MM.1S (cell line): Measurements from ENCODE around the gene UNK.

Experiments
- DNase-seq: peaks from one replicate; pipeline ENCODE4 v3.0.0-alpha.2; 2015
- H2AFZ ChIP-seq: fragments of 300-600 bp; sonication (generic); 2 replicates; pipeline ENCODE4 v1.6.0; 2016; ENCODE audit warnings: antibody characterized with exemption, low read length
- H3F3A ChIP-seq: fragments of 300-600 bp; sonication (generic); 2 replicates; pipeline ENCODE4 v1.6.1; 2016; ENCODE audit warnings: mild to moderate bottlenecking, antibody characterized with exemption, low read length, moderate library complexity, mixed read lengths; ENCODE audit not compliant: insufficient read depth
- H3K27ac ChIP-seq: fragments of 300-600 bp; sonication (generic); 2 replicates; pipeline ENCODE4 v1.5.1; 2016; ENCODE audit warnings: mild to moderate bottlenecking, low read length
- H3K27me3 ChIP-seq: fragments of 300-600 bp; sonication (generic); replicated peaks from 2 replicates; pipeline ENCODE4 v1.6.0; 2016; ENCODE audit warnings: low read length; ENCODE audit not compliant: insufficient read depth
- H3K36me3 ChIP-seq: fragments of 300-600 bp; sonication (generic); replicated peaks from 2 replicates; pipeline ENCODE4 v1.6.1; 2016; ENCODE audit warnings: mild to moderate bottlenecking, low read length, mixed read lengths; ENCODE audit not compliant: insufficient read depth
- H3K4me1 ChIP-seq: fragments of 300-600 bp; sonication (generic); 2 replicates; pipeline ENCODE4 v1.6.1; 2016; ENCODE audit warnings: low read length, mixed read lengths
- H3K4me2 ChIP-seq: fragments of 300-600 bp; sonication (generic); 2 replicates; pipeline ENCODE4 v1.6.0; 2016; ENCODE audit warnings: low read depth, low read length
- H3K4me3 ChIP-seq: fragments of 300-600 bp; sonication (generic); 2 replicates; pipeline ENCODE4 v1.5.1; 2016; ENCODE audit warnings: low read length, mixed read lengths
- H3K79me2 ChIP-seq: fragments of 300-600 bp; sonication (generic); 2 replicates; pipeline ENCODE4 v1.6.1; 2016; ENCODE audit warnings: mixed run types, low read length, mixed read lengths
- H3K9ac ChIP-seq: fragments of 300-600 bp; sonication (generic); 2 replicates; pipeline ENCODE4 v1.6.1; 2016; ENCODE audit warnings: low read length, mixed read lengths
- H3K9me2 ChIP-seq: fragments of 300-600 bp; sonication (generic); replicated peaks from 2 replicates; pipeline ENCODE4 v1.6.1; 2016; ENCODE audit warnings: mild to moderate bottlenecking, low read length, mixed read lengths; ENCODE audit not compliant: insufficient read depth
- H3K9me3 ChIP-seq: fragments of 300-600 bp; sonication (generic); replicated peaks from 2 replicates; pipeline ENCODE4 v1.6.1; 2016; ENCODE audit warnings: mild to moderate bottlenecking, low read length, mixed read lengths; ENCODE audit not compliant: insufficient read depth
- H4K20me1 ChIP-seq: fragments of 300-600 bp; sonication (generic); 2 replicates; pipeline ENCODE4 v1.6.1; 2016; ENCODE audit warnings: mild to moderate bottlenecking, low read length, moderate library complexity, mixed read lengths; ENCODE audit not compliant: insufficient read depth
- CTCF ChIP-seq: fragments of 300-600 bp; sonication (generic); IDR thresholded peaks from 2 replicates; pipeline ENCODE4 v1.5.1; 2016; ENCODE audit warnings: antibody characterized with exemption, low read length, mixed read lengths
- EZH2 ChIP-seq: fragments of 300-600 bp; sonication (generic); optimal IDR thresholded peaks from 2 replicates; pipeline ENCODE3; 2017; ENCODE audit warnings: low read depth, mild to moderate bottlenecking, antibody characterized with exemption, low read length, mixed read lengths
- EZH2phosphoT487 ChIP-seq: fragments of 300-600 bp; sonication (generic); IDR thresholded peaks from 2 replicates; pipeline ENCODE4 v1.6.1; 2018; ENCODE audit warnings: antibody characterized with exemption, low read length

Gene UNK

GRCh38 chr17:75839942-75840798 lies 55.6 kb downstream of the UNK start:
- H3K79me2 ChIP-seq: no peaks in the 10 kb centered on the region
- peaks cover 7% of the 10 kb centered on the region; the same call in 1 of the 2 replicates for H3K27me3 ChIP-seq
- H3K9me2 ChIP-seq: no peaks in the 10 kb centered on the region
- no peak overlapping the region for H2AFZ ChIP-seq
- no peak overlapping the region for H3K9ac ChIP-seq
- no peak overlapping the region for H3K4me3 ChIP-seq
- H3F3A ChIP-seq: no peaks in the 10 kb centered on the region
- H4K20me1 ChIP-seq: no peaks in the 10 kb centered on the region
- H3K36me3 ChIP-seq: no peaks in the 10 kb centered on the region
- no peak for DNase-seq
- no peak overlapping the region for H3K27ac ChIP-seq
- no peaks in the 10 kb centered on the region for H3K4me1 ChIP-seq
- no peaks in the 10 kb centered on the region for H3K9me3 ChIP-seq
- no peak for TF ChIP-seq EZH2phosphoT487
- no peak for TF ChIP-seq CTCF
- no peak for TF ChIP-seq EZH2
- H3K4me2 ChIP-seq: no peak overlapping the region

DNA sequence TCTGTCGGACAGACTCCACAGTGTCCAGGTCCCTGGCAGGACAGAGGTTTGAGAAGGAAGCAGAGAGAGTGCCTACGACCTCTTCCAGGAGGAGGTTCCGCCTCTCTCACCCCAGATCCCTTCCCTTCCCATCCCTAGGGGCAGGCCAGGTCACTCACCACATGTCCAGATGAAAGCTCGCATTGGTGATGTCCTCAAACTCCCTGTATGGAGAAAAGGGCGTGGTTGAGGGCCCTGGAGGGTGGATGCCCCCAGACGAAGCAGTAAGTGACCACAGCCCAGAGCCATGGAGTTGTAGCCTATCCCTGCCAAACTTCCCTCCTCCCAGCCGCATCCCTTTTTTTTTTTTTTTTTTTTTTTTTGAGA lies 56.2 kb downstream of the UNK start:
- no peak overlapping the region for H2AFZ ChIP-seq
- TF ChIP-seq EZH2phosphoT487 (no peak), CTCF (no peak), EZH2 (no peak)
- H3K9me3 ChIP-seq: no peaks in the 10 kb centered on the region
- H3K4me1 ChIP-seq: no peaks in the 10 kb centered on the region
- no peak overlapping the region for H3K27ac ChIP-seq
- no peak overlapping the region for H3K4me2 ChIP-seq
- DNase-seq: no peak
- no peak overlapping the region for H3K4me3 ChIP-seq
- no peaks in the 10 kb centered on the region for H3F3A ChIP-seq
- no peaks in the 10 kb centered on the region for H3K79me2 ChIP-seq
- H3K9me2 ChIP-seq: no peaks in the 10 kb centered on the region
- no peak overlapping the region for H3K9ac ChIP-seq
- peaks cover 7% of the 10 kb centered on the region; the same call in 1 of the 2 replicates for H3K27me3 ChIP-seq
- no peaks in the 10 kb centered on the region for H3K36me3 ChIP-seq
- no peaks in the 10 kb centered on the region for H4K20me1 ChIP-seq

- H4K20me1 ChIP-seq: no peaks in the 10 kb centered on the region
- peaks cover 7% of the 10 kb centered on the region; the same call in 1 of the 2 replicates for H3K27me3 ChIP-seq
- no peaks in the 10 kb centered on the region for H3K9me3 ChIP-seq
- no peaks in the 10 kb centered on the region for H3F3A ChIP-seq
- no peak for DNase-seq
- no peak overlapping the region for H2AFZ ChIP-seq
- no peak overlapping the region for H3K4me2 ChIP-seq
- H3K9ac ChIP-seq: no peak overlapping the region
- no peak overlapping the region for H3K27ac ChIP-seq
- H3K4me1 ChIP-seq: no peaks in the 10 kb centered on the region
- H3K79me2 ChIP-seq: no peaks in the 10 kb centered on the region
- TF ChIP-seq EZH2phosphoT487: no peak
- no peak for TF ChIP-seq CTCF
- H3K4me3 ChIP-seq: no peak overlapping the region
- no peaks in the 10 kb centered on the region for H3K36me3 ChIP-seq
- H3K9me2 ChIP-seq: no peaks in the 10 kb centered on the region
These were observed 57.8 kb downstream of the UNK start for GRCh38 chr17:75842411-75842810.
